Activated T-cell treated with anti-CD3 and anti-CD28 coated beads for 4 hours (primary cell): ENCODE measurements around the gene CDK13.
"Not testable (repeated sequence)": the region's sequence is repeated elsewhere in the genome, so short reads cannot be mapped to it uniquely, and the experiment has no call there.

Experiments
- DNase-seq: peaks from one replicate; pipeline ENCODE4 v3.0.0-alpha.2; 2020

The CDK13 gene

GRCh38 chr7:39949971-39950472 is at the start of gene CDK13:
TSS of gene CDK13 (plus strand) at chr7:39950256. CDS start at chr7:39950642, 386 bp downstream.
- DNase-seq: peak; percentile 79

- no peak for DNase-seq
These were observed 46.0 kb upstream of the CDK13 start for GRCh38 chr7:39904077-39904486.

GRCh38 chr7:39908141-39908540 is 41.9 kb upstream of the CDK13 start:
- no peak for DNase-seq

- no peak for DNase-seq
These were observed 41.1 kb upstream of the CDK13 start for GRCh38 chr7:39908973-39909372.

GRCh38 chr7:39909526-39909925 is 40.5 kb upstream of the CDK13 start:
- DNase-seq: no peak

GRCh38 chr7:39910108-39910869 is 39.8 kb upstream of the CDK13 start:
- DNase-seq: no peak

- no peak for DNase-seq
These were observed 38.9 kb upstream of the CDK13 start for GRCh38 chr7:39911167-39911566.

GRCh38 chr7:39915847-39916246 is 34.2 kb upstream of the CDK13 start:
- DNase-seq: not testable (repeated sequence)

GRCh38 chr7:39919646-39920045 is 30.4 kb upstream of the CDK13 start:
- DNase-seq: no peak

GRCh38 chr7:39921506-39922175 is 28.4 kb upstream of the CDK13 start:
- DNase-seq: no peak

GRCh38 chr7:39922580-39922979 is 27.5 kb upstream of the CDK13 start:
- no peak for DNase-seq

- DNase-seq: no peak
These were observed 27.0 kb upstream of the CDK13 start for GRCh38 chr7:39923091-39923490.

- no peak for DNase-seq
These were observed 25.9 kb upstream of the CDK13 start for GRCh38 chr7:39924122-39924521.

GRCh38 chr7:39926111-39926510 is 23.9 kb upstream of the CDK13 start:
- DNase-seq: no peak

- no peak for DNase-seq
These were observed 23.0 kb upstream of the CDK13 start for GRCh38 chr7:39927018-39927417.

GRCh38 chr7:39934132-39934531 is 15.9 kb upstream of the CDK13 start:
- DNase-seq: no peak

GRCh38 chr7:39936761-39937160 is 13.3 kb upstream of the CDK13 start:
- no peak for DNase-seq

GRCh38 chr7:39937366-39938153 is 12.5 kb upstream of the CDK13 start:
- DNase-seq: no peak

- DNase-seq: no peak
These were observed 7.2 kb upstream of the CDK13 start for GRCh38 chr7:39942883-39943282.

- no peak for DNase-seq
These were observed 3.4 kb upstream of the CDK13 start for GRCh38 chr7:39946693-39947092.

- DNase-seq: no peak
These were observed 1.6 kb upstream of the CDK13 start for GRCh38 chr7:39948375-39948955.

GRCh38 chr7:39948956-39949928 is 814 bp upstream of the CDK13 start:
- peak; percentile 95 for DNase-seq
